ENCODE measurements around the gene SPN.
"Not testable (repeated sequence)": the region's sequence is repeated elsewhere in the genome, so short reads cannot be mapped to it uniquely, and the experiment has no call there.

SPN gene

GRCh38 chr16:29707160-29707559 is 44.1 kb downstream of the SPN start:
- DNase-seq, result not testable (repeated sequence)

- DNase-seq, result no peak
These were observed 46.0 kb downstream of the SPN start for GRCh38 chr16:29708917-29709600.

- DNase-seq, result not testable (repeated sequence)
These were observed 46.6 kb downstream of the SPN start for GRCh38 chr16:29709657-29710056.

- DNase-seq, result peak in 3 of 5 donors; percentile 23 to 72 (median 26)
These were observed 47.5 kb downstream of the SPN start for GRCh38 chr16:29710227-29711219.

- no peak for DNase-seq
These were observed 49.8 kb downstream of the SPN start for GRCh38 chr16:29712809-29713208.

GRCh38 chr16:29714396-29714795 is 51.3 kb downstream of the SPN start:
- DNase-seq, result no peak

- DNase-seq, result no peak
These were observed 51.9 kb downstream of the SPN start for GRCh38 chr16:29714972-29715371.

GRCh38 chr16:29717113-29717512 is 54.1 kb downstream of the SPN start:
- DNase-seq, result no peak

- no peak for DNase-seq
These were observed 56.0 kb downstream of the SPN start for GRCh38 chr16:29719063-29719462.
